SU-DHL-6 (cell line): ENCODE measurements around the gene IGF2BP2.
"Not testable (repeated sequence)": the region's sequence is repeated elsewhere in the genome, so short reads cannot be mapped to it uniquely, and the experiment has no call there.

Experiments used
- H2AFZ ChIP-seq: fragments of 200-600 bp; sonication (generic); 2 replicates; pipeline ENCODE4 v1.6.1; 2014; ENCODE audit warnings: low read depth, mild to moderate bottlenecking, moderate library complexity, mixed read lengths, antibody characterized with exemption, low read length; ENCODE audit not compliant: severe bottlenecking
- H3F3A ChIP-seq: fragments of 200-600 bp; shearing (Covaris generic); 2 replicates; pipeline ENCODE4 v1.6.0; 2016; ENCODE audit warnings: antibody characterized with exemption, mild to moderate bottlenecking; ENCODE audit not compliant: insufficient read depth
- H3K27ac ChIP-seq: fragments of 200-600 bp; sonication (generic); 2 replicates; pipeline ENCODE4 v1.5.1; 2016; ENCODE audit warnings: low read depth, mild to moderate bottlenecking, low read length, moderate library complexity, mixed read lengths
- H3K27me3 ChIP-seq: fragments of 200-600 bp; sonication (generic), shearing (Covaris generic); 2 replicates; pipeline ENCODE4 v1.6.0; 2014; ENCODE audit warnings: mild to moderate bottlenecking, low read length
- H3K36me3 ChIP-seq: fragments of 200-600 bp; sonication (generic); 2 replicates; pipeline ENCODE4 v1.6.1; 2014; ENCODE audit warnings: mild to moderate bottlenecking, low read length, mixed read lengths
- H3K4me2 ChIP-seq: fragments of 300-600, 200-600 bp; shearing (Covaris generic), sonication (generic); 2 replicates; pipeline ENCODE4 v1.6.0; 2014; ENCODE audit warnings: low read length, low read depth, mild to moderate bottlenecking; ENCODE audit not compliant: poor library complexity, severe bottlenecking
- H3K4me3 ChIP-seq: fragments of 200-600 bp; sonication (generic); 2 replicates; pipeline ENCODE4 v1.5.1; 2014; ENCODE audit warnings: antibody characterized with exemption, low read length, mild to moderate bottlenecking, mixed read lengths; ENCODE audit not compliant: insufficient read depth, poor library complexity, severe bottlenecking
- H3K79me2 ChIP-seq: fragments of 200-600 bp; sonication (generic); 2 replicates; pipeline ENCODE4 v1.6.1; 2014; ENCODE audit warnings: mild to moderate bottlenecking, low read length, moderate library complexity; ENCODE audit not compliant: insufficient read depth
- H3K9ac ChIP-seq: fragments of 200-600 bp; sonication (generic); 2 replicates; pipeline ENCODE4 v1.7.0; 2014; ENCODE audit warnings: mild to moderate bottlenecking, low read length
- H3K9me2 ChIP-seq: fragments of 200-600 bp; sonication (generic); replicated peaks from 2 replicates; pipeline ENCODE4 v1.6.1; 2014; ENCODE audit warnings: low read length; ENCODE audit not compliant: insufficient read depth
- H3K9me3 ChIP-seq: fragments of 200-600 bp; sonication (generic); 2 replicates; pipeline ENCODE4 v1.6.1; 2014; ENCODE audit warnings: low read length, mixed read lengths; ENCODE audit not compliant: insufficient read depth
- H4K20me1 ChIP-seq: fragments of 200-600 bp; sonication (generic); 2 replicates; pipeline ENCODE4 v1.6.1; 2014; ENCODE audit warnings: low read depth, mild to moderate bottlenecking, antibody characterized with exemption, low read length, moderate library complexity, mixed read lengths
- CTCF ChIP-seq: fragments of 200-600 bp; sonication (generic); IDR thresholded peaks from one replicate; pipeline ENCODE4 v1.5.1; 2017; ENCODE audit warnings: antibody characterized with exemption, mild to moderate bottlenecking, low read length, moderate library complexity; ENCODE audit not compliant: insufficient read depth, poor library complexity, severe bottlenecking
- EZH2phosphoT487 ChIP-seq: fragments of 200-600 bp; sonication (generic), shearing (Covaris generic); conservative IDR thresholded peaks from 2 replicates; pipeline ENCODE4 v1.6.1; 2018; ENCODE audit warnings: mild to moderate bottlenecking, antibody characterized with exemption, low read length, moderate library complexity, mixed read lengths

IGF2BP2 gene

GRCh38 chr3:185788292-185788691, 36.5 kb downstream of the IGF2BP2 start:
- Histone ChIP-seq H3K79me2 (no peaks in the 10 kb centered on the region), H3K4me2 (no peak overlapping the region), H2AFZ (no peak overlapping the region), H3K9me2 (no peaks in the 10 kb centered on the region), H4K20me1 (no peaks in the 10 kb centered on the region), H3F3A (no peaks in the 10 kb centered on the region), H3K27ac (no peak overlapping the region), H3K36me3 (no peaks in the 10 kb centered on the region), H3K9me3 (no peaks in the 10 kb centered on the region), H3K9ac (no peak overlapping the region), H3K4me3 (no peak overlapping the region), H3K27me3 (no peaks in the 10 kb centered on the region)
- TF ChIP-seq CTCF (no peak), EZH2phosphoT487 (no peak)

GRCh38 chr3:185786956-185787877, 37.6 kb downstream of the IGF2BP2 start:
- Histone ChIP-seq H2AFZ (no peak overlapping the region), H3K4me2 (no peak overlapping the region), H3K4me3 (no peak overlapping the region), H3K9me2 (no peaks in the 10 kb centered on the region), H3F3A (no peaks in the 10 kb centered on the region), H4K20me1 (no peaks in the 10 kb centered on the region), H3K27me3 (no peaks in the 10 kb centered on the region), H3K9me3 (no peaks in the 10 kb centered on the region), H3K27ac (no peak overlapping the region), H3K79me2 (no peaks in the 10 kb centered on the region), H3K36me3 (no peaks in the 10 kb centered on the region), H3K9ac (no peak overlapping the region)
- no peak for TF ChIP-seq EZH2phosphoT487
- no peak for TF ChIP-seq CTCF

GRCh38 chr3:185786258-185786657, 38.6 kb downstream of the IGF2BP2 start:
- not testable (repeated sequence) for H3K9me2 ChIP-seq, H3F3A ChIP-seq, H3K79me2 ChIP-seq, H2AFZ ChIP-seq, H3K27ac ChIP-seq, H3K4me3 ChIP-seq, H3K4me2 ChIP-seq, H3K27me3 ChIP-seq, H3K9me3 ChIP-seq, H4K20me1 ChIP-seq, H3K36me3 ChIP-seq, H3K9ac ChIP-seq

GRCh38 chr3:185784317-185784716, 40.5 kb downstream of the IGF2BP2 start:
- TF ChIP-seq CTCF (no peak), EZH2phosphoT487 (no peak)
- Histone ChIP-seq H3K27me3 (no peaks in the 10 kb centered on the region), H3K9me2 (no peaks in the 10 kb centered on the region), H3K9ac (no peak overlapping the region), H2AFZ (no peak overlapping the region), H3K4me2 (no peak overlapping the region), H3K79me2 (no peaks in the 10 kb centered on the region), H3K27ac (no peak overlapping the region), H3K4me3 (no peak overlapping the region), H3K9me3 (no peaks in the 10 kb centered on the region), H3K36me3 (no peaks in the 10 kb centered on the region), H4K20me1 (no peaks in the 10 kb centered on the region), H3F3A (no peaks in the 10 kb centered on the region)
